Adrenal gland (tissue), 12 donors: ENCODE data around the gene KYAT1. TPM values are rescaled to one million over a fixed set of nuclear protein-coding genes. Genes with fewer than 3 reads are reported as not detected.

Source experiments
- DNase-seq, 7 donors: peaks; one replicate each; pipeline ENCODE4 v3.0.0-alpha.2; 2019 to 2020
- H3K27ac ChIP-seq, 5 donors: fragments of 200-600 bp; sonication (generic) in 4 of 5; 1 replicate in 3 of 5; 2 replicates in 2 of 5; pipeline versions ENCODE4 v1.5.1 to v1.8.0; 2016 to 2020; ENCODE audit warnings: mild to moderate bottlenecking in 1 of 5
- H3K27me3 ChIP-seq: fragments of 200-600 bp; 2 replicates; pipeline ENCODE4 v1.8.0; 2021
- H3K36me3 ChIP-seq, 2 donors: fragments of 200-600 bp; replicated peaks in 1 of 2; 1 replicate in 1 of 2; 2 replicates in 1 of 2; pipeline versions ENCODE4 v1.5.1 to v1.8.0; 2018 to 2022
- H3K4me1 ChIP-seq, 2 donors: fragments of 200-600 bp; replicated peaks in 1 of 2; 1 replicate in 1 of 2; 2 replicates in 1 of 2; pipeline versions ENCODE4 v1.5.1 to v1.8.0; 2018 to 2021
- H3K4me3 ChIP-seq, 4 donors: fragments of 200-600 bp; sonication (generic) in 3 of 4; one replicate each; pipeline ENCODE4 v1.5.1; 2016 to 2018
- H3K9me3 ChIP-seq, 3 donors: fragments of 200-600 bp; sonication (generic) in 1 of 3; replicated peaks in 1 of 3; 1 replicate in 2 of 3; 2 replicates in 1 of 3; pipeline versions ENCODE4 v1.5.1 to v1.8.0; 2016 to 2021
- CTCF ChIP-seq, 6 experiments: fragments of 450-650 bp in 4 of 6; fragments of 200-600 bp in 2 of 6; sonication (generic) in 1 of 6; IDR thresholded peaks; 1 replicate in 5 of 6; 2 replicates in 1 of 6; pipeline versions ENCODE4 v1.5.1 to v1.8.0; 2016 to 2021; ENCODE audit warnings: antibody characterized with exemption in 6 of 6, mild to moderate bottlenecking in 2 of 6, moderate library complexity in 1 of 6
- POLR2A ChIP-seq, 2 donors: fragments of 450-650 bp; IDR thresholded peaks; one replicate each; pipeline ENCODE4 v1.6.1; 2017; ENCODE audit warnings: antibody characterized with exemption in 2 of 2, mild to moderate bottlenecking in 2 of 2, moderate library complexity in 1 of 2
- whole genome bisulfite sequencing, 4 donors: extraction: QIAGEN DNeasy Blood & Tissue Kit in 2 of 4; methylation state at CpG; one replicate each; pipeline versions ENCODE4 v1.1.5 to v1.1.7; 2013 to 2017; 5-methylcytosine and 5-hydroxymethylcytosine counted together
- intact Hi-C, 2 donors: fragments of 100-400 bp; cut with DNase I; formaldehyde crosslinking; loops; one replicate each; pipeline versions ENCODE4 v1.14.1 to v1.15.0; 2022 to 2023
- polyA plus RNA-seq, 3 donors: library from polyadenylated mRNA; stranded (reverse); fragments of 200-250 nt in 2 of 3; fragments of 350-450 nt in 1 of 3; fragmentation: Illumina TruSeq in 1 of 3; extraction: RNeasy Lipid Tissue Mini Kit (QIAGEN cat#74804) in 1 of 3; gene quantifications; one replicate each; pipeline ENCODE4 v1.2.3, GENCODE V29; 2013 to 2014
- total RNA-seq, 9 donors: library from RNA; depleted of rRNA in 4 of 9; stranded (reverse); fragments of >200 nt in 4 of 9; fragments of 120-200 nt in 1 of 9; fragmentation: NEBNext Ultra II Directional in 1 of 9; extraction: Animal tissue kit (Norgen Biotek cat#: 25700) in 1 of 9; gene quantifications; one replicate each; pipeline versions ENCODE4 v1.1.0 to v1.2.4, GENCODE V29; 2013 to 2023
- donor health status: healthy with polysubstance abuse.
- donor health status: Bipolar disorder and iron deficiency.
- donor health status: DM: yes; HTN: yes; CAD: no.
- donor health status: DM: no; HTN: no; CAD: no.
- donor health status: DM: no; HTN: no; CAD: no.
- donor health status: DM: yes; HTN: yes; CAD: no.

KYAT1 gene
- total and polyA plus RNA-seq, 12 donors, result 3.5 to 10.3 (median 7.2) TPM

GRCh38 chr9:128913048-128913900, 31.5 kb upstream of the KYAT1 start:
- peaks cover 25 to 44% of the 10 kb centered on the region in 2 donors for H3K4me1 ChIP-seq

GRCh38 chr9:128912270-128912853, 30.6 kb upstream of the KYAT1 start:
- DNase-seq, result no peak
- Histone ChIP-seq H3K4me1 (peaks cover 25 to 43% of the 10 kb centered on the region in 2 donors), H3K9me3 (no peaks in the 10 kb centered on the region), H3K27me3 (no peaks in the 10 kb centered on the region), H3K27ac (peak overlapping the region in 2 of 5 donors; percentile 48 to 55), H3K4me3 (no peak overlapping the region), H3K36me3 (peaks cover 0 to 33% of the 10 kb centered on the region in 2 donors)
- intact Hi-C loops, result no loop called here
- 86 to 90% (median 88%) methylated on average over 15 of the region's 15 CpGs for WGBS, 4 donors
- no peak for TF ChIP-seq CTCF (IDR thresholded peaks at IDR 0.05)
- TF ChIP-seq POLR2A (IDR thresholded peaks at IDR 0.05), result no peak

More at GRCh38 chr9:128913048-128913900, 31.5 kb upstream of the KYAT1 start:
- Histone ChIP-seq H3K36me3 (peaks cover 0 to 30% of the 10 kb centered on the region in 2 donors), H3K27ac (peak overlapping the region in 2 of 5 donors; percentile 45 to 48), H3K27me3 (no peaks in the 10 kb centered on the region), H3K9me3 (no peaks in the 10 kb centered on the region), H3K4me3 (no peak overlapping the region)
- intact Hi-C loops, result no loop called here
- WGBS, 4 donors, result 65 to 74% (median 67%) methylated on average over 14 to 15 of the region's 15 CpGs
- TF ChIP-seq CTCF (IDR thresholded peaks at IDR 0.05), result no peak
- no peak for TF ChIP-seq POLR2A (IDR thresholded peaks at IDR 0.05)
- no peak for DNase-seq

- Histone ChIP-seq H3K4me1 (peaks cover 19 to 35% of the 10 kb centered on the region in 2 donors), H3K27ac (peak overlapping the region in 2 of 5 donors; percentile 38 to 55), H3K36me3 (peaks cover 0 to 37% of the 10 kb centered on the region in 2 donors), H3K27me3 (no peaks in the 10 kb centered on the region), H3K9me3 (no peaks in the 10 kb centered on the region), H3K4me3 (no peak overlapping the region)
- intact Hi-C loops, result no loop called here
- WGBS, 4 donors, result 64 to 80% (median 73%) methylated on average over 4 to 8 of the region's 8 CpGs
- peak in 4 of 7 donors; percentile 28 to 74 (median 51) for DNase-seq
- TF ChIP-seq CTCF (IDR thresholded peaks at IDR 0.05), result no peak
- TF ChIP-seq POLR2A (IDR thresholded peaks at IDR 0.05), result no peak
Measured at GRCh38 chr9:128911529-128912035, 29.8 kb upstream of the KYAT1 start.

GRCh38 chr9:128910906-128911305, 29.2 kb upstream of the KYAT1 start:
- peaks cover 0 to 31% of the 10 kb centered on the region in 2 donors for H3K36me3 ChIP-seq
- intact Hi-C loops, result no loop called here
- WGBS, 4 donors, result 91 to 100% (median 93%) methylated on average over 4 to 6 of the region's 6 CpGs
- TF ChIP-seq CTCF (IDR thresholded peaks at IDR 0.05) (no peak), POLR2A (IDR thresholded peaks at IDR 0.05) (no peak)
- H3K27ac ChIP-seq, result peak overlapping the region in 2 of 5 donors; percentile 0 to 55
- no peaks in the 10 kb centered on the region for H3K27me3 ChIP-seq
- DNase-seq, result no peak
- no peak overlapping the region for H3K4me3 ChIP-seq
- no peaks in the 10 kb centered on the region for H3K9me3 ChIP-seq
- peaks cover 12 to 29% of the 10 kb centered on the region in 2 donors for H3K4me1 ChIP-seq
